OCI-LY3 (cell line): ENCODE measurements around the gene PHLDB2.

Experiments used
- CTCF ChIP-seq: fragments of 200-600, 300-600 bp; sonication (generic); IDR thresholded peaks from 2 replicates; pipeline ENCODE4 v1.5.1; 2014; ENCODE audit warnings: antibody characterized with exemption, low read length, low read depth
- EZH2phosphoT487 ChIP-seq: fragments of 200-600 bp; shearing (Covaris generic); IDR thresholded peaks from 2 replicates; pipeline ENCODE4 v1.6.1; 2018; ENCODE audit warnings: antibody characterized with exemption, mixed run types, low read depth

- TF ChIP-seq CTCF (no peak), EZH2phosphoT487 (no peak)
Observed at GRCh38 chr3:111811811-111812210, 47.3 kb upstream of the PHLDB2 start.
